Breast epithelium (tissue), 4 donors: Measurements from ENCODE around the gene HTT. TPM values are rescaled to one million over a fixed set of nuclear protein-coding genes. Genes with fewer than 3 reads are reported as not detected.

Experiments used
- DNase-seq, 2 donors: peaks; one replicate each; pipeline ENCODE4 v3.0.0-alpha.2; 2019; ENCODE audit warnings: low spot score in 2 of 2
- H3K27ac ChIP-seq, 2 donors: fragments of 200-600 bp; sonication (generic) in 1 of 2; one replicate each; pipeline ENCODE4 v1.5.1; 2016 to 2019; ENCODE audit warnings: mild to moderate bottlenecking in 1 of 2
- H3K27me3 ChIP-seq, 2 donors: fragments of 200-600 bp; sonication (generic) in 1 of 2; one replicate each; pipeline versions ENCODE4 v1.5.1 to v1.6.0; 2017 to 2019; ENCODE audit warnings: control low read depth in 1 of 2, mild to moderate bottlenecking in 1 of 2
- H3K36me3 ChIP-seq: fragments of 200-600 bp; one replicate; pipeline ENCODE4 v1.5.1; 2019
- H3K4me1 ChIP-seq, 2 donors: fragments of 200-600 bp; sonication (generic); one replicate each; pipeline ENCODE4 v1.5.1; 2016 to 2019; ENCODE audit warnings: control low read depth in 1 of 2
- H3K4me3 ChIP-seq, 3 donors: fragments of 200-600 bp; sonication (generic); 1 replicate in 2 of 3; 2 replicates in 1 of 3; pipeline ENCODE4 v1.5.1; 2016 to 2019; ENCODE audit warnings: mild to moderate bottlenecking in 3 of 3, moderate library complexity in 2 of 3
- H3K9me3 ChIP-seq, 2 donors: fragments of 200-600 bp; sonication (generic) in 1 of 2; one replicate each; pipeline ENCODE4 v1.5.1; 2016 to 2019; ENCODE audit warnings: control low read depth in 1 of 2
- CTCF ChIP-seq, 3 donors: fragments of 450-650 bp; IDR thresholded peaks; one replicate each; pipeline ENCODE4 v1.5.1; 2016 to 2017; ENCODE audit warnings: antibody characterized with exemption in 3 of 3, mild to moderate bottlenecking in 3 of 3, moderate library complexity in 3 of 3
- POLR2A ChIP-seq: fragments of 450-650 bp; IDR thresholded peaks from one replicate; pipeline ENCODE4 v1.6.1; 2016; ENCODE audit warnings: antibody characterized with exemption, mild to moderate bottlenecking, moderate library complexity
- POLR2AphosphoS5 ChIP-seq, 3 donors: sonication (generic); formaldehyde crosslinking; IDR thresholded peaks; one replicate each; pipeline ENCODE4 v1.6.1; 2017; ENCODE audit warnings: antibody characterized with exemption in 3 of 3
- intact Hi-C: fragments of 100-400 bp; cut with DNase I; formaldehyde crosslinking; loops from one replicate; pipeline ENCODE4 v1.15.1; 2023; ENCODE audit warnings: low total_unique reads
- total RNA-seq, 3 donors: library from RNA; depleted of rRNA; stranded (reverse); fragments of >200 nt; gene quantifications; one replicate each; pipeline ENCODE4 v1.1.0, GENCODE V29; 2016

Gene HTT
- total RNA-seq, 3 donors from 2014 or later: 53.8 to 71.1 (median 55.1) TPM

GRCh38 chr4:3239303-3239702 is 164.8 kb downstream of the HTT start:
- intact Hi-C loops: no loop called here
- TF ChIP-seq POLR2A (no peak), POLR2AphosphoS5 (IDR thresholded peaks at IDR 0.05) (no peak), CTCF (IDR thresholded peaks at IDR 0.05) (no peak)
- Histone ChIP-seq H3K36me3 (no peaks in the 10 kb centered on the region), H3K9me3 (no peaks in the 10 kb centered on the region), H3K4me1 (no peaks in the 10 kb centered on the region), H3K4me3 (no peak overlapping the region), H3K27ac (no peak overlapping the region), H3K27me3 (no peaks in the 10 kb centered on the region)
- no peak for DNase-seq

GRCh38 chr4:3239998-3240920 is 165.8 kb downstream of the HTT start:
- Histone ChIP-seq H3K27me3 (no peaks in the 10 kb centered on the region), H3K27ac (no peak overlapping the region), H3K9me3 (no peaks in the 10 kb centered on the region), H3K4me1 (no peaks in the 10 kb centered on the region), H3K4me3 (no peak overlapping the region), H3K36me3 (no peaks in the 10 kb centered on the region)
- DNase-seq: no peak
- no peak for TF ChIP-seq POLR2A
- TF ChIP-seq CTCF (IDR thresholded peaks at IDR 0.05): no peak
- intact Hi-C loops: no loop called here

GRCh38 chr4:3240936-3241522 is 166.5 kb downstream of the HTT start:
- no peak overlapping the region for H3K27ac ChIP-seq
- no peak overlapping the region for H3K4me3 ChIP-seq
- no peaks in the 10 kb centered on the region for H3K9me3 ChIP-seq
- no peaks in the 10 kb centered on the region for H3K27me3 ChIP-seq
- H3K4me1 ChIP-seq: no peaks in the 10 kb centered on the region
- intact Hi-C loops: no loop called here
- no peak for TF ChIP-seq CTCF (IDR thresholded peaks at IDR 0.05)
- no peak for DNase-seq
- no peaks in the 10 kb centered on the region for H3K36me3 ChIP-seq

GRCh38 chr4:3241898-3242524 is 167.5 kb downstream of the HTT start:
- H3K27me3 ChIP-seq: no peaks in the 10 kb centered on the region
- no peak for DNase-seq
- TF ChIP-seq POLR2A: no peak
- no peak for TF ChIP-seq CTCF (IDR thresholded peaks at IDR 0.05)
- TF ChIP-seq POLR2AphosphoS5 (IDR thresholded peaks at IDR 0.05): no peak
- H3K9me3 ChIP-seq: no peaks in the 10 kb centered on the region
- H3K4me1 ChIP-seq: no peaks in the 10 kb centered on the region
- intact Hi-C loops: no loop called here
- no peaks in the 10 kb centered on the region for H3K36me3 ChIP-seq
- no peak overlapping the region for H3K27ac ChIP-seq
- H3K4me3 ChIP-seq: no peak overlapping the region
